H9 (cell line): ENCODE data around the gene DMTF1. TPM values are rescaled to one million over a fixed set of nuclear protein-coding genes. Genes with fewer than 3 reads are reported as not detected.

Experiments
- DNase-seq: peaks from one replicate; pipeline ENCODE4 v3.0.0-alpha.2; 2017
- H2AFZ ChIP-seq: one replicate; pipeline ENCODE4 v1.6.1; 2013; ENCODE audit warnings: mild to moderate bottlenecking, low read length, control low read depth, moderate library complexity
- H2AK5ac ChIP-seq: 2 replicates; pipeline ENCODE4 v1.6.1; 2013; ENCODE audit warnings: low read length, control low read depth, mixed read lengths; ENCODE audit not compliant: insufficient read length
- H2BK120ac ChIP-seq: one replicate; pipeline ENCODE4 v1.6.1; 2013; ENCODE audit warnings: low read depth, mild to moderate bottlenecking, low read length, control low read depth, inconsistent platforms; ENCODE audit not compliant: poor library complexity, severe bottlenecking
- H2BK12ac ChIP-seq: 2 replicates; pipeline ENCODE4 v1.6.1; 2013; ENCODE audit warnings: low read length, control low read depth, mixed read lengths, low read depth; ENCODE audit not compliant: insufficient read length
- H2BK15ac ChIP-seq: 2 replicates; pipeline ENCODE4 v1.6.1; 2013; ENCODE audit warnings: low read depth, low read length, control low read depth
- H2BK20ac ChIP-seq: one replicate; pipeline ENCODE4 v1.6.1; 2013; ENCODE audit warnings: low read depth, mild to moderate bottlenecking, low read length, control low read depth, inconsistent platforms; ENCODE audit not compliant: poor library complexity, severe bottlenecking
- H2BK5ac ChIP-seq: 2 replicates; pipeline ENCODE4 v1.6.1; 2013; ENCODE audit warnings: low read length, control low read depth, mixed read lengths; ENCODE audit not compliant: insufficient read length
- H3K14ac ChIP-seq: 2 replicates; pipeline ENCODE4 v1.6.1; 2013; ENCODE audit warnings: low read length, control low read depth; ENCODE audit not compliant: insufficient read depth
- H3K18ac ChIP-seq: 2 replicates; pipeline ENCODE4 v1.6.1; 2013; ENCODE audit warnings: low read depth, mild to moderate bottlenecking, mixed read lengths, low read length, control low read depth; ENCODE audit not compliant: insufficient read length
- H3K23ac ChIP-seq: 2 replicates; pipeline ENCODE4 v1.6.1; 2013; ENCODE audit warnings: low read length, control low read depth, mixed read lengths, low read depth; ENCODE audit not compliant: insufficient read length
- H3K23me2 ChIP-seq: 2 replicates; pipeline ENCODE4 v1.6.1; 2013; ENCODE audit warnings: low read depth, mild to moderate bottlenecking, mixed read lengths, low read length, control low read depth; ENCODE audit not compliant: insufficient read length, poor library complexity, severe bottlenecking
- H3K27ac ChIP-seq: 2 replicates; pipeline ENCODE4 v1.5.1; 2013; ENCODE audit warnings: low read length, control low read depth, mixed read lengths, low read depth; ENCODE audit not compliant: insufficient read length
- H3K27me3 ChIP-seq: 2 replicates; pipeline ENCODE4 v1.6.1; 2013; ENCODE audit warnings: low read length, control low read depth, inconsistent platforms; ENCODE audit not compliant: insufficient read depth
- H3K4ac ChIP-seq: 2 replicates; pipeline ENCODE4 v1.6.1; 2013; ENCODE audit warnings: low read depth, mild to moderate bottlenecking, control low read depth, inconsistent platforms, low read length, moderate library complexity
- H3K4me1 ChIP-seq: 2 replicates; pipeline ENCODE4 v1.6.1; 2013; ENCODE audit warnings: low read length, control low read depth, inconsistent platforms; ENCODE audit not compliant: insufficient read depth
- H3K4me2 ChIP-seq: 2 replicates; pipeline ENCODE4 v1.6.1; 2013; ENCODE audit warnings: low read length, control low read depth, mixed read lengths; ENCODE audit not compliant: insufficient read length, insufficient read depth
- H3K56ac ChIP-seq: 2 replicates; pipeline ENCODE4 v1.6.1; 2013; ENCODE audit warnings: low read depth, mild to moderate bottlenecking, mixed read lengths, low read length, control low read depth; ENCODE audit not compliant: insufficient read length
- H3K79me1 ChIP-seq: 2 replicates; pipeline ENCODE4 v1.6.1; 2013; ENCODE audit warnings: low read depth, mild to moderate bottlenecking, moderate library complexity, low read length, control low read depth, inconsistent platforms; ENCODE audit not compliant: insufficient read depth, poor library complexity, severe bottlenecking
- H3K79me2 ChIP-seq: 2 replicates; pipeline ENCODE4 v1.6.1; 2013; ENCODE audit warnings: low read length, control low read depth, inconsistent platforms; ENCODE audit not compliant: insufficient read depth
- H3K9ac ChIP-seq: 2 replicates; pipeline ENCODE4 v1.6.1; 2013; ENCODE audit warnings: low read length, control low read depth, mixed read lengths; ENCODE audit not compliant: insufficient read length; ENCODE audit errors: extremely low read depth
- H3K9me3 ChIP-seq: one replicate; pipeline ENCODE4 v1.6.1; 2013; ENCODE audit warnings: low read depth, low read length, inconsistent platforms; ENCODE audit not compliant: control insufficient read depth
- H3T11ph ChIP-seq: one replicate; pipeline ENCODE4 v1.6.1; 2013; ENCODE audit warnings: mild to moderate bottlenecking, low read length, control low read depth, inconsistent platforms
- H4K20me1 ChIP-seq: one replicate; pipeline ENCODE4 v1.6.1; 2013; ENCODE audit not compliant: control insufficient read depth, insufficient read length, insufficient read depth
- H4K5ac ChIP-seq: 2 replicates; pipeline ENCODE4 v1.6.1; 2013; ENCODE audit warnings: low read depth, mild to moderate bottlenecking, mixed read lengths, low read length, control low read depth; ENCODE audit not compliant: insufficient read length
- H4K8ac ChIP-seq: replicated peaks from 2 replicates; pipeline ENCODE4 v1.6.1; 2013; ENCODE audit warnings: low read length, control low read depth, mixed read lengths, low read depth; ENCODE audit not compliant: insufficient read length
- H4K91ac ChIP-seq: 2 replicates; pipeline ENCODE4 v1.6.1; 2013; ENCODE audit warnings: low read depth, mild to moderate bottlenecking, moderate library complexity, mixed read lengths, low read length, control low read depth; ENCODE audit not compliant: insufficient read length
- H3K27ac Mint-ChIP-seq, 3 experiments: 2 replicates in 2 of 3; 3 replicates in 1 of 3; pipeline ENCODE4 v1.8.0; 2020 to 2021; ENCODE audit warnings: mixed read lengths in 3 of 3, mild to moderate bottlenecking in 1 of 3, moderate library complexity in 1 of 3
- H3K27me3 Mint-ChIP-seq: 2 replicates; pipeline ENCODE4 v1.8.0; 2021; ENCODE audit warnings: low read depth, mild to moderate bottlenecking, moderate library complexity, mixed read lengths
- H3K36me3 Mint-ChIP-seq, 3 experiments: 2 replicates in 2 of 3; 3 replicates in 1 of 3; pipeline ENCODE4 v1.8.0; 2020 to 2021; ENCODE audit warnings: low read depth in 3 of 3, mixed read lengths in 3 of 3; ENCODE audit not compliant: insufficient read depth in 1 of 3
- H3K4me1 Mint-ChIP-seq, 2 experiments: 2 replicates each; pipeline ENCODE4 v1.8.0; 2020; ENCODE audit warnings: mixed read lengths in 2 of 2
- H3K4me3 Mint-ChIP-seq, 2 experiments: 2 replicates in 1 of 2; 3 replicates in 1 of 2; pipeline ENCODE4 v1.8.0; 2020 to 2021; ENCODE audit warnings: mild to moderate bottlenecking in 2 of 2, mixed read lengths in 2 of 2, moderate library complexity in 1 of 2
- H3K9me3 Mint-ChIP-seq, 2 experiments: 2 replicates in 1 of 2; 3 replicates in 1 of 2; pipeline ENCODE4 v1.8.0; 2020; ENCODE audit warnings: mild to moderate bottlenecking in 2 of 2, mixed read lengths in 2 of 2, moderate library complexity in 1 of 2
- WGBS: extraction: QIAGEN DNeasy Blood & Tissue Kit; methylation state at CpG from one replicate; pipeline ENCODE4 v1.1.7; 2013; ENCODE audit warnings: missing lambda C conversion rate, low lambda C conversion rate, mixed read lengths; ENCODE audit not compliant: insufficient read length; ENCODE audit errors: extremely low coverage; 5-methylcytosine and 5-hydroxymethylcytosine counted together
- total RNA-seq: library from RNA; stranded (reverse); gene quantifications from 2 replicates; pipeline ENCODE4 v1.2.1, GENCODE V29; 2021
- TF ChIP-seq, protein P1 (sequence below): fragments of 200-600 bp; sonication (generic); conservative IDR thresholded peaks from 3 replicates; pipeline ENCODE4 v1.8.0; 2021; ENCODE audit warnings: antibody characterized with exemption, mild to moderate bottlenecking

DMTF1 gene
- total RNA-seq, 1 experiment from 2014 or later = 111 TPM

DNA sequence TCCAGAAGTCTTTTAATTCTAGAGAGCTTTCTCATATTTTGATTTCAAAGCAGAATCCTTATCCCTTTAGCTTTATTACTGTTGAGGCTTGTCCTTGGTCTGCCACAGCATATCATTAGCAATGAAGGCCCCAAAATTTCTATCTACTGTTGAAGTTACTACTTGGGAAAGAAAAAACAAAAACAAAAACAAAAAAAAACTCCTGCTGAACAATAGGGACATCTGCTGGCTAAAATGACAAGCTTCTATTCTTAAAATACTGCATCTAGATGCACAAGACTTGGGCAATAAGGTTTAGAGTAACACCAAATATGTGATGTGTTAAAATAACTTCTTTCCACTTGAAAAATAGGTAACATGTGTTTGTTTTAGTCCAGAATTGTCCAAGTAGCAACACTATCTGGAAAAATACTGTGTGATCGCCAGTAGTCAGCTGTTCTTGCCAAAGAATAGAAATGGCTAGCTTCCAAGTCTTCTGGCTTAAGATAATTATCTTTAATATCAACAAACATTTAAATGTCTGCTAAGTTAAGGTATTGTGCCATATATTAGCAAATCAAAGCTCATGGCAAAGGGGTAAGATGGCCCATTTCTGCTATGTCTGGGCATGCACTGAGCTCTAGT lies 3.8 kb upstream of the DMTF1 start:
- Histone ChIP-seq H3K79me2 (peaks cover 6% of the 10 kb centered on the region; the same call in 1 of the 2 replicates), H4K5ac (no peak overlapping the region), H3K56ac (no peak overlapping the region), H4K20me1 (no peaks in the 10 kb centered on the region), H2BK120ac (no peak overlapping the region), H3K79me1 (no peaks in the 10 kb centered on the region), H2BK12ac (no peak overlapping the region), H2BK20ac (no peak overlapping the region), H3K27me3 (no peaks in the 10 kb centered on the region), H3K4me2 (no peak overlapping the region), H3K14ac (no peak overlapping the region), H3K27ac (no peak overlapping the region), H2BK15ac (no peak overlapping the region), H3K4me1 (no peaks in the 10 kb centered on the region), H3K23ac (no peak overlapping the region), H3K9me3 (no peaks in the 10 kb centered on the region), H2AFZ (no peak overlapping the region), H3K23me2 (peaks cover 3% of the 10 kb centered on the region), H2AK5ac (no peak overlapping the region), H3K4ac (no peak overlapping the region), H4K91ac (no peak overlapping the region), H3K18ac (no peak overlapping the region), H3K9ac (no peak overlapping the region), H4K8ac (no peak overlapping the region), H3T11ph (no peak overlapping the region), H2BK5ac (no peak overlapping the region)
- no peak for DNase-seq
- Mint-ChIP-seq H3K36me3 (peaks cover 0 to 6% (median 6%) of the 10 kb centered on the region in 3 experiments; a peak in 4 of 7 replicates), H3K4me1 (peaks cover 6 to 7% of the 10 kb centered on the region in 2 experiments; a peak in 3 of 4 replicates), H3K9me3 (peaks cover 0 to 4% of the 10 kb centered on the region in 2 experiments; a peak in 1 of 5 replicates), H3K4me3 (no peak overlapping the region), H3K27me3 (no peaks in the 10 kb centered on the region), H3K27ac (no peak overlapping the region)
- TF ChIP-seq, protein P1, sequence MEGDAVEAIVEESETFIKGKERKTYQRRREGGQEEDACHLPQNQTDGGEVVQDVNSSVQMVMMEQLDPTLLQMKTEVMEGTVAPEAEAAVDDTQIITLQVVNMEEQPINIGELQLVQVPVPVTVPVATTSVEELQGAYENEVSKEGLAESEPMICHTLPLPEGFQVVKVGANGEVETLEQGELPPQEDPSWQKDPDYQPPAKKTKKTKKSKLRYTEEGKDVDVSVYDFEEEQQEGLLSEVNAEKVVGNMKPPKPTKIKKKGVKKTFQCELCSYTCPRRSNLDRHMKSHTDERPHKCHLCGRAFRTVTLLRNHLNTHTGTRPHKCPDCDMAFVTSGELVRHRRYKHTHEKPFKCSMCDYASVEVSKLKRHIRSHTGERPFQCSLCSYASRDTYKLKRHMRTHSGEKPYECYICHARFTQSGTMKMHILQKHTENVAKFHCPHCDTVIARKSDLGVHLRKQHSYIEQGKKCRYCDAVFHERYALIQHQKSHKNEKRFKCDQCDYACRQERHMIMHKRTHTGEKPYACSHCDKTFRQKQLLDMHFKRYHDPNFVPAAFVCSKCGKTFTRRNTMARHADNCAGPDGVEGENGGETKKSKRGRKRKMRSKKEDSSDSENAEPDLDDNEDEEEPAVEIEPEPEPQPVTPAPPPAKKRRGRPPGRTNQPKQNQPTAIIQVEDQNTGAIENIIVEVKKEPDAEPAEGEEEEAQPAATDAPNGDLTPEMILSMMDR = peak; percentile 73
- no CpG with 5 or more reads among the region's 1 CpG for WGBS
